GM18517 (cell line): Measurements from ENCODE around the gene KCNT2.

Experiments
- ATAC-seq: cut with Tn5 transposase; IDR thresholded peaks from one replicate; pipeline ENCODE4 v1.9.1; 2021; ENCODE audit warnings: mild to moderate bottlenecking, moderate library complexity; ENCODE audit not compliant: unreplicated experiment

Gene KCNT2

DNA sequence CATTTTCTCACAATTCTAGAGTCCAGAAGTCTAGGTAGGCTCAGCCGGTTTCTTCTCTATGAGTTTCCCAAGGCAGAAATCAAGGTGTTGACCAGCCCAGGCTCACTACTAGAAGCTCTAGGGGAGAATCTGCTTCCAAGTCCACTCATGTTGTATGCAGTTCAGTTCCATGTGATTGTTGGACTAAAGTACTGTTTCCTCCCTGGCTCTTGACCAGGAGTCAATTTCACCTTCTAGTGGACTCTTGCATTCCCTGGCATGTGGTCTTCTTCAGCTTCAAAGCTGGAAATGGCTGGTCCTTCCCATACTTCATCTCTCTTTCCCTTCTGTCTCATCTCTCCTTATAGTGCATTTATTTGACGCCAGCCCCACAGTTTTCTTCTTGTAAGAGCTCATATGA is 153.4 kb downstream of the KCNT2 start:
- no peak for ATAC-seq

DNA sequence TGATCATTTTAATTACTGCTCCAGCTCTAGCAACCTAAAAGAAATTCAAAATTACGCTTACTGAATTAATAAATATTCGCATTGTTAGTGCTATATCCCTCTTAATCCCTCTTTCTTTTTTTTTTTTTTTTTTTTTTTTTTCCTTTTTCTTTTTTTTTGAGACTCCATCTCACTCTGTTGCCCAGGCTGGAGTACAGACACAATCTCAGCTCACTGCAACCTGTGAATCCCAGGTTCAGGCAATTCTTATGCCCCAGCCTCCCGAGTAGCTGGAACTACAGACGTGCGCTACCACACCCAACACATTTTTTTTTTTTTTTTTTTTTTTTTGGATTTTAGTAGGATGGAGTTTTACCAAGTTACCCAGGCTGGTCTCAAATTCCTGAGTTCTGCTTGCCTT is 157.1 kb downstream of the KCNT2 start:
- ATAC-seq, result no peak

DNA sequence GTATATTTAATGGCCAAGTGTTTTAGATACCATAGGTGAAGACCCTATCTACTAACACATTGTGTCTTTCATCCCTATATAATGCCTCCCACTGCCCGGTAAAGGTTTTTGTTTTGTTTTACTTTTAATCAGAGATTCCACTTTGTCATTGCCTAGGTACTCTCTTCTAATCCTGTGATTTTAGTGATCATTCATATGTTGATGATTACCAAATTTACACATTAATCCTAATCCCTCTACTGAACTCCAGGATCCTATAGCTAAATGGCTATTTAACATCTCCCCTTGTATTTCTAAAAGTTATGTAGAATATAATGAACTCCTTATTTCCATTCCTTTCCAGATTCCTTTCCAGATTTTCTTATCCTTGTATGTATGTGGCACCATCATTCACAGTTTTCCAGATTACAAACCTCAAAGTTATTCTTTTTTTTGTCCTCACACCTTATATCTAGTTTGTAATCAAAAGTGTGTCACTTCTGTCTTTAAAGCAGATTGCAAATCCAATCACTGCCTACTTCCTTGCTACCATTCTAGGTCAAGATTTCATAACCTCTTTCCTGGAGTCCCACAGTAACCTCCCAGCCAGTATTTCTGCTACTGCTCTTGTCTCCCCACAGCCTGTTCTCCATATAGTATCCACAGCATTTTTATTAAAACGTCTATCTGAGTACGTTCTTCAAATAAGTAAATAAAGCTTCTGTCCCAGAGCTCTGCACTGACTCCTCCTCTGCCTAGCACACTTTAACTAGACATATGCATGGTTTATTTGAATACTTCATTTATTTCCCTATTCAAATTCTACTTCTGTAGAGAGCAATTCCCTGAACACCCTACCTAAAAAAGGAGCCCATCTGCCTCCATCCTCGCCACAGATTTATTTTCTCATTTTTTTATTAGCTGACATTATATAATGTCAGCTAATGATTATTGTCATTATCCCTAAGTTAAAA is 157.8 kb downstream of the KCNT2 start:
- ATAC-seq, result no peak

DNA sequence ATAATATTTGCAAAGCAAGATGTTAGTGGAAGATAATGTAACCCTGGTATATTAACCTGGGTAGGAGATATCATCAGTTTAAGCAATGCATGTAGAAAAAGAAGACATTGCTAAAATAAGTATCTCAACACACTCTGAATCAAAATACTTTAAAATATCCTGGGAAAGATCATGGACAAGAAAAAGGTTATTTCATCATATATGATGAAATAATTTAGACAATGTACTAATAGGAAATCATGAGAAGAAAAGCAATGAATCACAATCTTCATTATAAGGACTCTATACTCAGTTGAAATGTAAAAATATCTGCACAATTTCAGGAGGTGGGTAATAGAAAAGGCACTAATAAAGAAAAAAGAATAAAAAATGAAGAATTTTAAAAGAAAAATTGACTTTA is 158.8 kb downstream of the KCNT2 start:
- ATAC-seq, result no peak

- no peak for ATAC-seq
Observed at GRCh38 chr1:196445775-196446174, 162.5 kb downstream of the KCNT2 start.

DNA sequence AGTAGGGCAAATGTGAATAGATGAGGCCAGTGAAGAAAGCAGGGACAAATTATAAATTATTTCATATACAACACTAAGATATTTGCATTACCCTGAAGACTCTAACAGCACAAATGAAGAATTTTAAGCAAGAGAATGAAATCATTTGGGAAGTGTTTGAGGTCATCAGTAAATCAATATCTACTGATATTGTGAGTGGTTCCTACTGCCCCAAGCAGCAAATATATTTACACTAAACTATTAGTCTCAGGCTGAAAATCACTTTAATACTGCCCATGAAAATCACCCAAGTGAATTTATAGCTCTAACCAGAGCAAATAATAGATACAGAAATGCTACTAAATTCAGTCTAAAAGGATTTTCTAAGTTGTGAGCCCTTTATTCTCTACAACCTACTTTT is 163.6 kb downstream of the KCNT2 start:
- no peak for ATAC-seq

GRCh38 chr1:196442366-196442765 is 165.9 kb downstream of the KCNT2 start:
- no peak for ATAC-seq

- ATAC-seq, result no peak
Observed at GRCh38 chr1:196440711-196441110, 167.5 kb downstream of the KCNT2 start.

DNA sequence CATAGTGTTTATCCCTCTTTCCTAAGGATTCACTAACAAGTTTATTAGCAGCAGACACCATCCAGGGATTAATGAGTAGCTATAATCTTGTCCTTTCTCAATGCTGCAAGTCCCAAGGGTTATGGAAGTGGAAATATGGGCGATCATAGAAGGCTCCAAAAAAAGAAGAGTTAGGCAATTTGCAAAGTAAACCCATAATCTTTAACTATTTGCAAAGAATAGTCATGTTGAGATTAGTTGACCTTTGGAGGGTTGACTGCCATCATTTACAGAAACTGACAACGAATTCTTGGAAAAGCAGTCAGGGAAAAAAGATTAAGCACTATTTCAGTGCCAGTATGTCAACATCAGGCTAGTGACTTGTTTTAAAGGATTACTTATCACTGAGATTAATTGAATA is 169.9 kb downstream of the KCNT2 start:
- no peak for ATAC-seq

DNA sequence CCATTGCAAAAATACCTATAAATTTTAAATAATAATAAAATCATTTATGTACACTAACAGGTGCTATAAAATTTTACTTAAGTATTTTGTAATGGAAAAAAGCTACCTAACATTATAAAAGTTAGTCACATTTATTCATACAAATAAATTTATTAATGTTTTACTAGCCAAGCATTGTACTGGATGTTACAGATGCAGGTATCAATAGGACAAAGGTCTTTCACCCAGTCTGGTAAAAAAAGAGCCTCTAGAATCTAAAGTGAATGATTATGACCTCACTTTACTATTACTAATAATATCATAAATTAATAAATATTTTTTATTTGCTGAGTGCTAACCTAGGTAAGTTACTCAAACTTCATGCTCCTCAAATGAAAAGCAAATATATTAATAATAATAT is 170.6 kb downstream of the KCNT2 start:
- ATAC-seq, result no peak

DNA sequence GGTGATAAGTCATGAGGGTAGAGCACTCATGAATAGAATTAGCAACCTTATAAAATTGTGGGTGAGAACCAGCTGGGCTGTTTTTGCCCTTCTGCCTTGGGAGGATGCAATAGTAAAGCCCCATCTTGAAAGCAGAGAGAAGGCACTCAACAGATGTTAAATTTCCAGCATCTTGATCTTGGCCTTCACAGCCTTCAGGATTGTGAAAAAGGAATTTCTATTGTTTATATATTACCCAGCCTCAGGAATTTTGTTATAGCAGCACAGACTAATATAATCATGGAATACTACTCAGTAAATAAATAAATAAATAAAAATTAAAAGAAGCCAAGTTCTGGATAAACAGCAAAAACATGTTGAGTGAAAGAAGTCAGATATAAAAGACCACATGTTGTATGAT is 175.2 kb downstream of the KCNT2 start:
- ATAC-seq, result no peak

- ATAC-seq, result no peak
Observed at GRCh38 chr1:196427976-196428734, 180.1 kb downstream of the KCNT2 start.

DNA sequence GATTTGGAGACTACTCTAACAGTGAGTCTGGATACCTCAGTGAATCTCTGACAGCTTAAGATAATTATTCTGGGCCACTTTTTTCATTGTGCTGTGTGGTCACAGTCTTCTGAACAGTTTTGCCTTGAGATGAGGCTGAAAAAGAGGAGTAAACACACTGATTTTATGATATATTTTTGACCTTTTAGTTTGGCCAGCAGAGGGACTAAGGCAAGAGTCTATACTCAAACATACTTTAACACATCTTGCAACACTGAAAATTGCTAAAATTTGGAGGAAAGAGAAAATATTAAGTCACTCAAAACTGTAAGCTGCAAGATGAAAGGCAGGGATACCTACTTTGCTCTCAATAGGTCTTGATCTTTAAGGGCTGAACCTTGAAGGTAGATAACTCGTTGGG is 182.7 kb downstream of the KCNT2 start:
- ATAC-seq, result no peak

- no peak for ATAC-seq
Observed at GRCh38 chr1:196423612-196424011, 184.6 kb downstream of the KCNT2 start.

GRCh38 chr1:196418772-196419171 is 189.5 kb downstream of the KCNT2 start:
- no peak for ATAC-seq

DNA sequence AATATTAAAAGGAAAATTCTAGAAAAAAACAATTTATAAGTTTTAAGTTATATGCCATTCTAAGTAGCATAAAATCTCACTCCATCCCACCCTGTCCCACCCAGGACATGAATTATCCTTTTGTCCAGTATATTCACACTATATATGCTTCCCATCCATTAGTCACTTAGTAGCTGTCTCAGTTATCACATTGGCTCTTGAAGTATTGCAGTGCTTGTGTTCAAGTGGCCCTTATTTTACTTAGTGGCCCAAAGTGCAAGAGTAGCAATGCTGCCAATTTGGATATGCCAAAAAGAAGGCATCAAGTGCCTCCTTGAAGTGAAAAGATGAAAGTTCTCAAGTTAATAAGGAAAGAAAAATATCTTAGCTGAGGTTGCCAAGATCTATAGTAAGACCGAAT is 192.3 kb downstream of the KCNT2 start:
- ATAC-seq, result no peak

DNA sequence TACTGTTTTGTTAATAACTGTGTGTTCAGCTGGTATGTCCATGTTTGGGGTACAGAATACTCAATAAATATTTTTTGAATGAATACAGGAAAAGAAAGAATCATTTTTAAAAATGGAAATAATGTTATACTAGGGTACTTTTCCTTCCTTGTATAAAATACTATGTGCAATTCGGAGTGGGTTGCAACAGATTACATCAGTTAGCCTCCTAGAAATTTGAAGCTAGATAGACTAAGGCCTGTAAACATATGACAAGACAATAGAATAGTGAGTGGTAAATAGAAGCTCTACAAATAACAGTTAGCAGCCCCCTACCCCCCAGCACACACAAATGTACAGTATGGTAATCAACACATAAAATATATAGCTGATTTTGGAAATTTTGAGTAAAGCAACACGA is 195.9 kb downstream of the KCNT2 start:
- ATAC-seq, result no peak

DNA sequence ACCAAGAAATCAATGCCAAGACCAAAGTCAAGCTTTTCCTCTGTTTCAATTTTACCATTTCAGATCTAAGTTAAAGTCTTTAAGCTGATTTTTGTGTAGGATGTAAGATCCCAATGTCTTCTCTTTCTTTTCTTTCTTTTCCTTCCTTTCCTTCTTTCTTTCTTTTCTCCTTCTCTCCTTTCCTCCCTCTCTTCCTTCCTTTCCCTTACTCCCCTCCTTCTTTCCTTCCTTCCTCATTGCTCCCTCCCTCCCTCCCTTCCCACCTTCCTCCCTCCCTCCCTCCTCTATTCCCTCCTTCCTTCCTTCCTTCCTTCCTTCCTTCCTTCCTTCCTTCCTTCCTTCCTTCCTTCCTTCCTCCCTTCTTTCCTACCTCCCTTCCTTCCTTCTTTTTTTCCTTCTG is 197.5 kb downstream of the KCNT2 start:
- ATAC-seq, result no peak

- ATAC-seq, result no peak
Observed at GRCh38 chr1:196409586-196409985, 198.7 kb downstream of the KCNT2 start.

DNA sequence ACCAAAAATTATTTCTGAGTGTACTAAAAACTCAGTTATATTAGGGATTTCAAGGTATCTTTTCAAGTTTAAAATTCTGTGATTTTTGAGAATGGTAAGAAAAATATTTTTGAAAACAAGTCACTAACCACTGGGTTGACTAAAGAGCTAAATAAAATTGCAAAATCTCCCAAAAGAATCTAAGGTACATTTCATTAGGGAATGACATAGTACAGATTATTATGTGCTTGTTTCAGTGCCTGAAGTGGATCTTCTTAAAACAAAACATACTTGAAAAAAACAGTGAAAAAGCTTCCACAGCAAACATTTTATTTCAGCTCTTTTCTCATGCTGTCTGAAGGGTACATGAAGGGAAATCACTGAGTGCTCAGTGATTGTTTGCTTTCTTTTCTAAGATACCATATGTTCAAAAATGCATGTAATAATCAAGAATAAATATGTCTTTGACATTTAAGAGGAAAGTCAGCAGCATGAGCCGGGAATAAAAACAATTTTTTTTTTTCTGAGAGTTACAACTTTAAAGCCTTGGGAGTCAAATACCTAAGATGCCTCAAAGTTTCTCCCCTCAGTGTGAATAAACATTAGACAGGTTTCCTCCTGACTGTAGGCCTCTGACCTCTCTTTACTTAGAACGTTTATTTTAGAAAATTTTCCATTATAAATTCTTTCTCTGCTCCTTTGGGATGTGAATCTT is 200.7 kb downstream of the KCNT2 start:
- ATAC-seq, result no peak

DNA sequence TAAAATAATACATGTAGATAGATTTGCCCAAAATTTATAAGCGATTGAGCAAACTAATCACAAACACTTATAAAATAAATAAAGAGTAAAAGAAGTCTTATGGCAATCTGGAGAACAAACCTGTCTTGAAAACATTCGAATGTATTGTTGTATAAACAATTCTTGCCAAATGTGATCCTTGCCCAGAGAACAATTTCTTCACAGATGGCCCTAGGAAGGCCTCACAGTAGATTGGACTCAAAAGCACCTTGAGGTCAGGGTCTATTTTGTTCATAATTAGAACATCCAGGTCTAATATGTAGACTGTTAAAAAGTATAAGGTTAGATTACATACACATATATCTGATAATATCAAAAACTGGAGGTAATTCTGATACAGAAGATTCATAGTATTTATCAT is 202.4 kb downstream of the KCNT2 start:
- ATAC-seq, result no peak
